ENCODE data around the gene UST. TPM values are rescaled to one million over a fixed set of nuclear protein-coding genes. Genes with fewer than 3 reads are reported as not detected.

Gene UST
- total and polyA plus RNA-seq, 4 donors = 0.24 to 2.7 (median 0.87) TPM

DNA sequence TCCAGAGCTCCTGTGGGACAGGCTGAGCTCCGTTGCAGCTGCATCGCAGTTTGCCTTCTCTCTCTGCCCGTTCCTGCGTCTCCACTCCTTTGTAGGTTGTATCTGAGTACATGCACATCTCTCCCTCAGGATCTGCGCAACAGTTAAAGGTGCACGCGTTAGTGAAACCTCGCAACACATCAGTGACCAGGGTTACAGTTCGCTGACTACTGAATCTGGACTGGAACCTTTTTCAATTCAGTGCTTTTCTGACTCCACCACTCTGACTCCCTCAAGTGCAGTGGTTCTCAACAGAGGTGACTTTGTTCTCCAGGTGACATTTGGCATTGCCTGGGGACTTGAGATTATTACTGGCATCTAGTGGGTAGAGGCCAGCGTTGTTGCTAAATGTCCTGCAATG, 44.0 kb downstream of the UST start:
- H3K4me3 ChIP-seq (ENCODE audit: low read depth in 1 of 3, low read length in 3 of 3) = no peak overlapping the region
- no peaks in the 10 kb centered on the region for H3K4me1 ChIP-seq (ENCODE audit: control insufficient read depth in 4 of 4, insufficient read depth in 4 of 4, low read length in 3 of 4)
- no peak for DNase-seq (ENCODE audit: low spot score)
- 93% methylated on average over 10 of the region's 10 CpGs for WGBS
- no peak overlapping the region for H3K9ac ChIP-seq (ENCODE audit: low read depth in 1 of 2, low read length in 2 of 2)
- peaks cover 0 to 8% (median 2%) of the 10 kb centered on the region in 4 donors for H3K9me3 ChIP-seq (ENCODE audit: control insufficient read depth in 4 of 4, low read length in 3 of 4)
- TF ChIP-seq JUND (IDR thresholded peaks at IDR 0.05) = no peak
- no peak for TF ChIP-seq RAD21 (IDR thresholded peaks at IDR 0.05)
- no peak for TF ChIP-seq GABPA (IDR thresholded peaks at IDR 0.05 in 1 of 2, conservative IDR thresholded peaks at IDR 0.05 in 1 of 2)
- no peak for TF ChIP-seq SP1 (IDR thresholded peaks at IDR 0.05)
- TF ChIP-seq HNF4G (IDR thresholded peaks at IDR 0.05) = no peak
- TF ChIP-seq TAF1 (conservative IDR thresholded peaks at IDR 0.05) = no peak
- TF ChIP-seq, protein P1, sequence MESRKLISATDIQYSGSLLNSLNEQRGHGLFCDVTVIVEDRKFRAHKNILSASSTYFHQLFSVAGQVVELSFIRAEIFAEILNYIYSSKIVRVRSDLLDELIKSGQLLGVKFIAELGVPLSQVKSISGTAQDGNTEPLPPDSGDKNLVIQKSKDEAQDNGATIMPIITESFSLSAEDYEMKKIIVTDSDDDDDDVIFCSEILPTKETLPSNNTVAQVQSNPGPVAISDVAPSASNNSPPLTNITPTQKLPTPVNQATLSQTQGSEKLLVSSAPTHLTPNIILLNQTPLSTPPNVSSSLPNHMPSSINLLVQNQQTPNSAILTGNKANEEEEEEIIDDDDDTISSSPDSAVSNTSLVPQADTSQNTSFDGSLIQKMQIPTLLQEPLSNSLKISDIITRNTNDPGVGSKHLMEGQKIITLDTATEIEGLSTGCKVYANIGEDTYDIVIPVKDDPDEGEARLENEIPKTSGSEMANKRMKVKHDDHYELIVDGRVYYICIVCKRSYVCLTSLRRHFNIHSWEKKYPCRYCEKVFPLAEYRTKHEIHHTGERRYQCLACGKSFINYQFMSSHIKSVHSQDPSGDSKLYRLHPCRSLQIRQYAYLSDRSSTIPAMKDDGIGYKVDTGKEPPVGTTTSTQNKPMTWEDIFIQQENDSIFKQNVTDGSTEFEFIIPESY (IDR thresholded peaks at IDR 0.05) = no peak
- TF ChIP-seq RXRA (IDR thresholded peaks at IDR 0.05) = no peak
- no peak for TF ChIP-seq EGR1 (IDR thresholded peaks at IDR 0.05; ENCODE audit: low read depth in 2 of 2)
- TF ChIP-seq NR2F2 (IDR thresholded peaks at IDR 0.05) = no peak
- no peak for TF ChIP-seq YY1 (IDR thresholded peaks at IDR 0.05)
- H3K36me3 ChIP-seq (ENCODE audit: control insufficient read depth in 4 of 4, insufficient read depth in 3 of 4, low read depth in 1 of 4, low read length in 3 of 4) = no peaks in the 10 kb centered on the region
- H3K27ac ChIP-seq (ENCODE audit: low read depth in 1 of 2, low read length in 2 of 2) = no peak overlapping the region
- peaks cover 0 to 3% (median 0%) of the 10 kb centered on the region in 4 donors for H3K27me3 ChIP-seq (ENCODE audit: control insufficient read depth in 4 of 4, insufficient read depth in 4 of 4, low read length in 3 of 4)

DNA sequence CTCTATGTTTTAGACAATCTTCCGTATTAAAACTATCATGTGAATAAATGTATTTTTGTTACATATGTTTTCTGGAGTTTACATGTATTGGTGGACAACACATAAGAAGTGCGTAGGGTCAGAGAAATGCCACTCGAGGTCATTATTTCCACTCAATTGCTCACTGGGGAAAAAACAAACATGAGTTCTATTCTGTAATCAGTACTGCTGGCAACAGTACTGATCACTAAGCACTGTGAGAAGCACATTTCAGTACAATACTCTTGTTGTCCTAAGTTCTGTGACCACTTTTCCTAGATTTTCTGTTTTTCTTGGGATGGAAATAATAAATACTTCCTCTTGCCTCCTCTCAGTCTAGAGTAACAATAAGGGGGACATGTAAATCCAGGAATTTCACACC, 44.5 kb downstream of the UST start:
- Histone ChIP-seq H3K27ac (ENCODE audit: low read depth in 1 of 2, low read length in 2 of 2) (no peak overlapping the region), H3K4me3 (ENCODE audit: low read depth in 1 of 3, low read length in 3 of 3) (no peak overlapping the region), H3K36me3 (ENCODE audit: control insufficient read depth in 4 of 4, insufficient read depth in 3 of 4, low read depth in 1 of 4, low read length in 3 of 4) (no peaks in the 10 kb centered on the region), H3K9me3 (ENCODE audit: control insufficient read depth in 4 of 4, low read length in 3 of 4) (peaks cover 0 to 8% (median 2%) of the 10 kb centered on the region in 4 donors), H3K4me1 (ENCODE audit: control insufficient read depth in 4 of 4, insufficient read depth in 4 of 4, low read length in 3 of 4) (no peaks in the 10 kb centered on the region), H3K27me3 (ENCODE audit: control insufficient read depth in 4 of 4, insufficient read depth in 4 of 4, low read length in 3 of 4) (peaks cover 0 to 3% (median 0%) of the 10 kb centered on the region in 4 donors), H3K9ac (ENCODE audit: low read depth in 1 of 2, low read length in 2 of 2) (no peak overlapping the region)
- no peak for DNase-seq (ENCODE audit: low spot score)
- WGBS = 67% methylated on average over 3 of the region's 3 CpGs
- no peak for TF ChIP-seq JUND (IDR thresholded peaks at IDR 0.05)
- TF ChIP-seq HNF4G (IDR thresholded peaks at IDR 0.05) = no peak
- TF ChIP-seq RAD21 (IDR thresholded peaks at IDR 0.05) = no peak
- no peak for TF ChIP-seq HNF4A (conservative IDR thresholded peaks at IDR 0.05)
- TF ChIP-seq, protein P2, sequence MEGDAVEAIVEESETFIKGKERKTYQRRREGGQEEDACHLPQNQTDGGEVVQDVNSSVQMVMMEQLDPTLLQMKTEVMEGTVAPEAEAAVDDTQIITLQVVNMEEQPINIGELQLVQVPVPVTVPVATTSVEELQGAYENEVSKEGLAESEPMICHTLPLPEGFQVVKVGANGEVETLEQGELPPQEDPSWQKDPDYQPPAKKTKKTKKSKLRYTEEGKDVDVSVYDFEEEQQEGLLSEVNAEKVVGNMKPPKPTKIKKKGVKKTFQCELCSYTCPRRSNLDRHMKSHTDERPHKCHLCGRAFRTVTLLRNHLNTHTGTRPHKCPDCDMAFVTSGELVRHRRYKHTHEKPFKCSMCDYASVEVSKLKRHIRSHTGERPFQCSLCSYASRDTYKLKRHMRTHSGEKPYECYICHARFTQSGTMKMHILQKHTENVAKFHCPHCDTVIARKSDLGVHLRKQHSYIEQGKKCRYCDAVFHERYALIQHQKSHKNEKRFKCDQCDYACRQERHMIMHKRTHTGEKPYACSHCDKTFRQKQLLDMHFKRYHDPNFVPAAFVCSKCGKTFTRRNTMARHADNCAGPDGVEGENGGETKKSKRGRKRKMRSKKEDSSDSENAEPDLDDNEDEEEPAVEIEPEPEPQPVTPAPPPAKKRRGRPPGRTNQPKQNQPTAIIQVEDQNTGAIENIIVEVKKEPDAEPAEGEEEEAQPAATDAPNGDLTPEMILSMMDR (IDR thresholded peaks at IDR 0.05; ENCODE audit: low read depth, low read length, missing input control) = no peak
- TF ChIP-seq FOXA2 (IDR thresholded peaks at IDR 0.05) = no peak
- TF ChIP-seq SP1 (IDR thresholded peaks at IDR 0.05) = no peak
- TF ChIP-seq, protein P3, sequence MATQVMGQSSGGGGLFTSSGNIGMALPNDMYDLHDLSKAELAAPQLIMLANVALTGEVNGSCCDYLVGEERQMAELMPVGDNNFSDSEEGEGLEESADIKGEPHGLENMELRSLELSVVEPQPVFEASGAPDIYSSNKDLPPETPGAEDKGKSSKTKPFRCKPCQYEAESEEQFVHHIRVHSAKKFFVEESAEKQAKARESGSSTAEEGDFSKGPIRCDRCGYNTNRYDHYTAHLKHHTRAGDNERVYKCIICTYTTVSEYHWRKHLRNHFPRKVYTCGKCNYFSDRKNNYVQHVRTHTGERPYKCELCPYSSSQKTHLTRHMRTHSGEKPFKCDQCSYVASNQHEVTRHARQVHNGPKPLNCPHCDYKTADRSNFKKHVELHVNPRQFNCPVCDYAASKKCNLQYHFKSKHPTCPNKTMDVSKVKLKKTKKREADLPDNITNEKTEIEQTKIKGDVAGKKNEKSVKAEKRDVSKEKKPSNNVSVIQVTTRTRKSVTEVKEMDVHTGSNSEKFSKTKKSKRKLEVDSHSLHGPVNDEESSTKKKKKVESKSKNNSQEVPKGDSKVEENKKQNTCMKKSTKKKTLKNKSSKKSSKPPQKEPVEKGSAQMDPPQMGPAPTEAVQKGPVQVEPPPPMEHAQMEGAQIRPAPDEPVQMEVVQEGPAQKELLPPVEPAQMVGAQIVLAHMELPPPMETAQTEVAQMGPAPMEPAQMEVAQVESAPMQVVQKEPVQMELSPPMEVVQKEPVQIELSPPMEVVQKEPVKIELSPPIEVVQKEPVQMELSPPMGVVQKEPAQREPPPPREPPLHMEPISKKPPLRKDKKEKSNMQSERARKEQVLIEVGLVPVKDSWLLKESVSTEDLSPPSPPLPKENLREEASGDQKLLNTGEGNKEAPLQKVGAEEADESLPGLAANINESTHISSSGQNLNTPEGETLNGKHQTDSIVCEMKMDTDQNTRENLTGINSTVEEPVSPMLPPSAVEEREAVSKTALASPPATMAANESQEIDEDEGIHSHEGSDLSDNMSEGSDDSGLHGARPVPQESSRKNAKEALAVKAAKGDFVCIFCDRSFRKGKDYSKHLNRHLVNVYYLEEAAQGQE (IDR thresholded peaks at IDR 0.05) = no peak
- no peak for TF ChIP-seq NR2F2 (IDR thresholded peaks at IDR 0.05)
- TF ChIP-seq YY1 (IDR thresholded peaks at IDR 0.05) = no peak
- TF ChIP-seq, protein P4, sequence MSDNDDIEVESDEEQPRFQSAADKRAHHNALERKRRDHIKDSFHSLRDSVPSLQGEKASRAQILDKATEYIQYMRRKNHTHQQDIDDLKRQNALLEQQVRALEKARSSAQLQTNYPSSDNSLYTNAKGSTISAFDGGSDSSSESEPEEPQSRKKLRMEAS (IDR thresholded peaks at IDR 0.05) = no peak
- TF ChIP-seq, protein P5, sequence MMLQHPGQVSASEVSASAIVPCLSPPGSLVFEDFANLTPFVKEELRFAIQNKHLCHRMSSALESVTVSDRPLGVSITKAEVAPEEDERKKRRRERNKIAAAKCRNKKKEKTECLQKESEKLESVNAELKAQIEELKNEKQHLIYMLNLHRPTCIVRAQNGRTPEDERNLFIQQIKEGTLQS (IDR thresholded peaks at IDR 0.05) = no peak
- no peak for TF ChIP-seq EGR1 (IDR thresholded peaks at IDR 0.05; ENCODE audit: low read depth in 2 of 2)
- TF ChIP-seq TAF1 (conservative IDR thresholded peaks at IDR 0.05) = no peak
- TF ChIP-seq RXRA (IDR thresholded peaks at IDR 0.05) = no peak
- TF ChIP-seq FOXA1 (IDR thresholded peaks at IDR 0.05) = no peak
